ENCODE results near the gene FAM117A. TPM values are rescaled to one million over a fixed set of nuclear protein-coding genes. Genes with fewer than 3 reads are reported as not detected.
"Not testable (repeated sequence)": the region's sequence is repeated elsewhere in the genome, so short reads cannot be mapped to it uniquely, and the experiment has no call there.

FAM117A gene
- total RNA-seq, 1 donor from 2014 or later, result 10.3 TPM

GRCh38 chr17:49695698-49696232 lies 68.2 kb downstream of the FAM117A start:
- intact Hi-C loops (cut with DNase I), result loop anchor here (1.0 kb wide), 1 partner anchor 127 kb away; no protein-coding TSS in a partner anchor
- no peak for DNase-seq (ENCODE audit: missing footprints)
- no peak for ATAC-seq

DNA sequence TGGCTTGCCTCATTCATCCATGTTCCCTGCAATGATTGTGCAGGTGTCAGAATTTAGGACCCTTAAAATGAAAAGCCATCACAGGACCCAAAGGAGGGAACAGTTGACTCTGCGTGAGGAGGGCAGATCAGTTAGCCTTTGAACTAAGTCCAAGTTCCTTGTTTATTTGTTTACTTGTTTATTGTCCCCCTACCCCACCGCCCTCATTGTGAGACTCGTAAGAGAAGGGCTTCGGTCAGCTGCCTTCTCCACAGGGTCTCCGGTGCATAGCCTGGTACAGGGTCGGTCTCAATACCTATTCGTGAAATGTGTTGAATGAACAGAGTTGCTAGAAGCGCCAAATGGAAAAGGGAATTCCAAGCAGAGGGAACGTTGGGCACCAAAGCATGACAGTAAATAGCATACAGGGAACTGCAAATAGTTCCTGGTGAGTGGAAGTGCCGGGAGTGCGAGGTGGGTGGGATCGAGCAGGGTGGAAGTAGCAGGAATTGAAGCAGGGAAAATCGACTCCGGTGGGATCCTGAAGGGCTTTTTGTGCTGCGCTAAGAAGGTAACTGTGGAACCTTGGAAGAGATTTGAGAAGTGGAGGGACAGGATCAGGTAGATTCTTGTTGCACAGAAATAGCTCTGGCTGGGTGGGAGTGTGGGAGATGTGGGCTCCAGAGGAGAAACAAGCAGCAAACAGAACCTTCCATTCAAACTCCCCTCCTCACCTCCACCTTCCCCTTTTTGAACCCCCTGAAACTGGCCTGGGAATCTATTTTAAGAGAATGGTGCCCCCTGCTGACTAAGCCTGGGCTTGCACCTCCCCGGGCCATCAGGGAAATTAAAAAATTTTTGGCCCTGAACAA lies 68.9 kb downstream of the FAM117A start:
- ATAC-seq, result peak; percentile 20
- no peak for DNase-seq (ENCODE audit: missing footprints)
- intact Hi-C loops (cut with DNase I), result loop anchor here (1.0 kb wide), 1 partner anchor 127 kb away; no protein-coding TSS in a partner anchor

DNA sequence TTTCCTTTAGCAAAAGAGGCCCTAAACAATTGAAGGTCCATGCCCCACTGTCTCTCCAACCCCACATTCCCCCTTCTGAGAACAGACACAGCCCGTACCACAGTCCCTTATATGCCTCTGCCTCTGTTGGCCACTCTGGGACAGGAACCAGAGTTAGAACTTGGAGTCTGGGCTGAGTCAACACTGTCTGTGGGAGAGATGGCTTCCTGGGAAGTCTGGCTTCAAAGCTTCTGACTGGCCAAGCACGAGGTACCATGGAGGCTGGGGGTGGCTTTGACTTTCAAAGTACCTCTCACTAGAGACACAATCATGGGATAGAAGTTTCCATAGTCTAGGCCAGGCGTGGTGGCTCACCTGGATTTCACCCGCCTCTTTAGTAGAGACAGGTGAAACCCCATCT lies 71.2 kb downstream of the FAM117A start:
- ATAC-seq, result no peak
- intact Hi-C loops (cut with DNase I), result no loop called here

GRCh38 chr17:49691677-49692191 lies 72.2 kb downstream of the FAM117A start:
- no peak for DNase-seq (ENCODE audit: missing footprints)
- ATAC-seq, result peak; percentile 37
- intact Hi-C loops (cut with DNase I), result loop anchor here (1.0 kb wide), 1 partner anchor 121 kb away; no protein-coding TSS in a partner anchor

More for the DNA sequence above, 71.2 kb downstream of the FAM117A start:
- DNase-seq (ENCODE audit: missing footprints), result no peak

GRCh38 chr17:49691086-49691676 lies 72.8 kb downstream of the FAM117A start:
- no peak for DNase-seq (ENCODE audit: missing footprints)
- peak; percentile 76 for ATAC-seq
- intact Hi-C loops (cut with DNase I), result loop anchor here (1.0 kb wide), 1 partner anchor 121 kb away; no protein-coding TSS in a partner anchor

DNA sequence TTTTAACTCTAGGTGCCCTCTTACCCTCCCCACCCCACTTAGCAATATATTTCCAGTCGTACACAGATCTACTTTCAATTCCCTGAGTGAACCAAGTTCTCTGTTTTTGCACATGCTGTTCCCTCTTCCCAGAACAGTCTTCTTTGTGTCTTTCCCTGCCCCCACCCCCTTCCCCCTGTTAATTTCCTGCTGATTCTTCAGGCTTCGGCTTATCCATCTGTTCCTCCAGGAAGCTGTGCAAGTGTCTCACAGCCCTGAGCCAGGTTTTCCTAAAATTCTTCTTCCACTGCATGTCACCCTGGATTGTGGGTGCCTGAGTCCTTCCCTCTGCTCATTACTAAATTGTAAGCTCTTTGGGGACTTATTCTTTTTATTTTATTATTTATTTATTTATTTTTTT lies 73.7 kb downstream of the FAM117A start:
- ATAC-seq (no peak), DNase-seq (ENCODE audit: missing footprints) (no peak)
- intact Hi-C loops (cut with DNase I), result no loop called here

DNA sequence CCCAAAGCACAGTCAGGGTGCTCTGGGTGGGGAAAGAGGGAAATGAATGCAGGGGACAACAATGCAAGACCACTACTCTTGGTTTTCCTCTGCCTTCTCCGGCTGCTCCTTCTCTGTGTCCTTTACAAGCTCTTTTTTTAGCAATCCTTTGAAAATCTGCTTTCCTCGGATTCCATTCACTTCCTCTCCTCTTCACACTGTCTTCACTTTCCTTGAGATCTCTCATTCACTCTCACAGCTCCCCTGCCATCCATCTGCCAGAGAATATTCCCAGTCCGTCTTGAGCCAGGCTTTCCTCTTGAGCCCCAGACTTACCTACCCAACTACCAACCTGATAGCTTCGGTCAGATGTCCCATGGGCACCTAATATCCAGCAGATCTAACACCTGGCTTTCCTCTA lies 75.1 kb downstream of the FAM117A start:
- no peak for ATAC-seq
- intact Hi-C loops (cut with DNase I), result no loop called here
- DNase-seq (ENCODE audit: missing footprints), result no peak

GRCh38 chr17:49687878-49688491 lies 75.9 kb downstream of the FAM117A start:
- intact Hi-C loops (cut with DNase I), result no loop called here
- ATAC-seq (no peak), DNase-seq (ENCODE audit: missing footprints) (no peak)

- intact Hi-C loops (cut with DNase I), result no loop called here
Observed at GRCh38 chr17:49681106-49681979, 82.6 kb downstream of the FAM117A start.

DNA sequence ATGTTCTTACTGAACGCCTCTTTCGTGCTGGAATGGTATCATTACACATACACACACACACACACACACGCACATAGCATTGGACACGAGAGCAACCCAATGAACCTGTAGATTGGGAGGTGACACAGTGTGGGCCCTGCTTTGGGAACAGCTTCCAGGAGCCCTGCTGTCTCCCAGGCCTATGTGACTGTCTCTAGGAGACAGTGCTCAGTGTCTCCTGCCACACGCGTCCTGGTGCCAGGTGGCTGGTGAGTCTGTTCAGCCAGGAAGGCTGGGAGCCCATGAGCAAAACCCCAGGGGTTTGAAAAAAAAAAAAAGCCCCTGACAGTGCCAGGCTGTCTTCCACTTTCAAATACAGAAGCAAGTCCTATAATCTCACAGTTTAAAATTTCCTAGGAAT lies 83.6 kb downstream of the FAM117A start:
- no peak for DNase-seq (ENCODE audit: missing footprints)
- no peak for ATAC-seq
- intact Hi-C loops (cut with DNase I), result no loop called here

More at GRCh38 chr17:49681106-49681979, 82.6 kb downstream of the FAM117A start:
- ATAC-seq (no peak), DNase-seq (ENCODE audit: missing footprints) (no peak)

DNA sequence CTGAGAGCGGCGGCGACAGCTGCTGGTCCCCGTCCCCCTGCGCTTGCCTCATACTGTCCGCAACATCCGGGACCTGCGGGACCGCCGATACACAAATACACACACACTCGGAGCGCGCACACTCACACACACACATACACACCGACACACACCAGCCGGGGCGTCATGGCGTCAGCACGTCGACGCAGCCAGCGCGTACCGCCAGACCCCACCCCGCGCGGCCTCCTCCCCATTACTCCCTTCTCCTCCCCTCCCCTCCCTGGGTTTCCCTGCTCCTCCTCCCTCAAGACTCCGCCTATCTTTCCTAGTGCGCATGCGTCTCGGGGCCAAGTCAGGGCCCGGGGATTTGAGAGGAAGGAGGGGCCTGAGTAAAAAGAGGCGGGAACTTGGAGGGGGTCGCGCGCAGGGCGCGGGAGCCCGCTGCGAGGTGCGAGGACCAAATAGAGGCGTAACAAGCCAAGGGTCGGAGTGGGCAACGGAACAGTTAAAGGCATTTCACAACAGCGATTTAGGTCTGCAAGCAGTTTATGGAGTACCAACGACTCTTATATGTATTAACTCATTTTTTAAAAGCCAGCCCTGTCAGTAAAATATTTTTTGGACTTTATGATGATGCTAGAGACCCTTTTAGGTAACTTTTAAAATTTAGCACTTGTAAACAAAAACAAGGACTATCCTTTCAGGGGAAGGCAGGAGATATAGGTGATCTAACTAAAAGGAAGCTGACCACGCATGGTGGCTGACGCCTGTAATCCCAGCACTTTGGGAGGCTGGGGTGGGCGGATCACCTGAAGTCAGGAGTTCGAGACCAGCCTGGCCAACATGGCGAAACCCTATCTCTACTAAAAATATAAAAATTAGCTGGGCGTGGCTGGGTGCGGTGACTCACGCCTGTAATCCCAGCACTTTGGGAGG lies 85.7 kb downstream of the FAM117A start, which contains the start of gene SPOP:
Gene SPOP, minus strand, starts transcription at position 165 of the 915 bp plus-strand sequence. CDS start 55,287 bp downstream, outside the sequence.
- intact Hi-C loops (cut with DNase I), result loop anchor here (2.0 to 5.0 kb wide), 2 partner anchors 46 to 61 kb away; no protein-coding TSS in a partner anchor
- DNase-seq (ENCODE audit: missing footprints) (peak; percentile 100), ATAC-seq (peak; percentile 98)

GRCh38 chr17:49677134-49677932 lies 86.6 kb downstream of the FAM117A start:
- intact Hi-C loops (cut with DNase I), result loop anchor here (2.0 to 5.0 kb wide), 2 partner anchors 45 to 61 kb away; no protein-coding TSS in a partner anchor
- peak; percentile 81 for ATAC-seq
- peak; percentile 99 for DNase-seq (ENCODE audit: missing footprints)

GRCh38 chr17:49676276-49676868 lies 87.6 kb downstream of the FAM117A start:
- intact Hi-C loops (cut with DNase I), result loop anchor here (2.0 to 5.0 kb wide), 2 partner anchors 44 to 60 kb away; no protein-coding TSS in a partner anchor
- ATAC-seq (no peak), DNase-seq (ENCODE audit: missing footprints) (no peak)

GRCh38 chr17:49674507-49674906 lies 89.4 kb downstream of the FAM117A start:
- DNase-seq (ENCODE audit: missing footprints), result no peak
- no peak for ATAC-seq
- intact Hi-C loops (cut with DNase I), result no loop called here

- intact Hi-C loops (cut with DNase I); ATAC-seq; DNase-seq (ENCODE audit: missing footprints): not testable (repeated sequence)
Observed at GRCh38 chr17:49673679-49674078, 90.3 kb downstream of the FAM117A start.

GRCh38 chr17:49670641-49671040 lies 93.3 kb downstream of the FAM117A start:
- ATAC-seq (no peak), DNase-seq (ENCODE audit: missing footprints) (no peak)
- intact Hi-C loops (cut with DNase I), result no loop called here

Data from Right ventricle myocardium inferior (tissue), 1 donor.